ENCODE results near the gene SYP. TPM values are rescaled to one million over a fixed set of nuclear protein-coding genes. Genes with fewer than 3 reads are reported as not detected.

Gene SYP
- total and polyA plus RNA-seq, 9 of the 15 experiments (the other 6 are each of a cell fraction or from before 2014, with no cell fraction given): 0.48 to 5.1 (median 2.6) TPM

GRCh38 chrX:49247346-49247745 lies 47.4 kb upstream of the SYP start (continued):
- TF ChIP-seq CEBPZ (IDR thresholded peaks at IDR 0.05; ENCODE audit: borderline replicate concordance, low read depth, low read length): no peak
- no peak for TF ChIP-seq ZZZ3 (IDR thresholded peaks at IDR 0.05)
- TF ChIP-seq ZNF57 (CRISPR knock-in tag; IDR thresholded peaks at IDR 0.05): no peak
- no peak for TF ChIP-seq GABPA (tag; conservative IDR thresholded peaks at IDR 0.05; ENCODE audit: low read depth)

GRCh38 chrX:49246541-49246940 lies 46.5 kb upstream of the SYP start:
- in situ Hi-C loops (cut with MboI): no loop called here
- BruUV-seq (replicated peaks): no TSS peak
- ATAC-seq: no peak

More at GRCh38 chrX:49246541-49246940, 46.5 kb upstream of the SYP start:
- no peaks in the 10 kb centered on the region; the same call in 2 of the 3 replicates for H3K79me2 ChIP-seq (ENCODE audit: control insufficient read depth, insufficient read depth, low read length)
- ChIA-PET CTCF (ENCODE audit: low intra/inter-chr PET ratio) (no interaction called here), POLR2A (no interaction called here)
- H3K4me2 ChIP-seq (ENCODE audit: insufficient read depth, low read length): no peak overlapping the region
- no peak overlapping the region; the same call in 2 of the 3 replicates for H3K27ac ChIP-seq (ENCODE audit: extremely low read depth, low read depth, low read length)
- peaks cover 53% of the 10 kb centered on the region; the same call in 2 of the 3 replicates for H3K36me3 ChIP-seq (ENCODE audit: control insufficient read depth, insufficient read depth, low read length)
- no peak overlapping the region for H2AFZ ChIP-seq (ENCODE audit: low read depth, low read length)
- WGBS (ENCODE audit: insufficient coverage, low coverage, missing lambda C conversion rate): 91% methylated on average over 5 of the region's 10 CpGs
- intact Hi-C loops (cut with micrococcal nuclease): no loop called here
- TF ChIP-seq PURB (CRISPR knock-in tag; IDR thresholded peaks at IDR 0.05; ENCODE audit: low read depth): no peak
- TF ChIP-seq HMBOX1 (IDR thresholded peaks at IDR 0.05): no peak
- TF ChIP-seq MED1 (CRISPR knock-in tag; IDR thresholded peaks at IDR 0.05; ENCODE audit: borderline replicate concordance): no peak
- TF ChIP-seq POLR3G (IDR thresholded peaks at IDR 0.05; ENCODE audit: extremely low read depth, insufficient read length, insufficient replicate concordance): no peak
- no peak for TF ChIP-seq CBX3 (IDR thresholded peaks at IDR 0.05; ENCODE audit: borderline replicate concordance in 1 of 2, low read length in 2 of 2)
- TF ChIP-seq SETDB1 (IDR thresholded peaks at IDR 0.05; ENCODE audit: low read length): no peak
- no peak for TF ChIP-seq ZC3H8 (IDR thresholded peaks at IDR 0.05)
- no peak for TF ChIP-seq ID3 (CRISPR knock-in tag; IDR thresholded peaks at IDR 0.05)
- TF ChIP-seq ID3 (tag; IDR thresholded peaks at IDR 0.05): no peak
- no peak for TF ChIP-seq ZKSCAN8 (CRISPR knock-in tag; IDR thresholded peaks at IDR 0.05)
- no peak for TF ChIP-seq RBM34 (IDR thresholded peaks at IDR 0.05; ENCODE audit: borderline replicate concordance, insufficient read depth, low read length)
- H4K20me1 ChIP-seq (replicated peaks; ENCODE audit: control insufficient read depth, insufficient read depth, low read length): no peaks in the 10 kb centered on the region
- no peaks in the 10 kb centered on the region for H3K9me3 ChIP-seq (replicated peaks; ENCODE audit: control insufficient read depth, insufficient read depth, low read depth, low read length)
- DNase-seq (ENCODE audit: extremely low read depth in 1 of 4, low spot score in 3 of 4) (no peak), FAIRE-seq (no peak)
- no peaks in the 10 kb centered on the region for H3K27me3 ChIP-seq (ENCODE audit: control insufficient read depth in 2 of 2, insufficient read depth in 2 of 2, low read length in 2 of 2)
- H3K4me1 ChIP-seq (replicated peaks in 1 of 2; ENCODE audit: control insufficient read depth in 2 of 2, insufficient read depth in 2 of 2, low read length in 2 of 2): peaks cover 29 to 57% of the 10 kb centered on the region in 2 experiments; a peak in 4 of 5 replicates
- H3K9me1 ChIP-seq (ENCODE audit: control insufficient read depth, insufficient read depth, low read length): no peaks in the 10 kb centered on the region
- H3K9ac ChIP-seq (ENCODE audit: insufficient read depth in 1 of 2, low read depth in 2 of 2, low read length in 2 of 2): peak overlapping the region in 1 of 2 experiments; percentile 36; a peak in 2 of 4 replicates
- H3K4me3 ChIP-seq: no peak overlapping the region
